Stromal cell of bone marrow (primary cell): ENCODE data around the gene THOC2.
A peak's percentile ranks its signal among the peaks of the same experiment; 100 is the strongest.
"Not testable (repeated sequence)": the region's sequence is repeated elsewhere in the genome, so short reads cannot be mapped to it uniquely, and the experiment has no call there.

Experiments used
- DNase-seq: peaks from one replicate; pipeline ENCODE4 v3.0.0-alpha.2; 2012; ENCODE audit warnings: low read depth

The THOC2 gene

GRCh38 chrX:123675154-123675553 lies 57.7 kb downstream of the THOC2 start:
- no peak for DNase-seq

DNA sequence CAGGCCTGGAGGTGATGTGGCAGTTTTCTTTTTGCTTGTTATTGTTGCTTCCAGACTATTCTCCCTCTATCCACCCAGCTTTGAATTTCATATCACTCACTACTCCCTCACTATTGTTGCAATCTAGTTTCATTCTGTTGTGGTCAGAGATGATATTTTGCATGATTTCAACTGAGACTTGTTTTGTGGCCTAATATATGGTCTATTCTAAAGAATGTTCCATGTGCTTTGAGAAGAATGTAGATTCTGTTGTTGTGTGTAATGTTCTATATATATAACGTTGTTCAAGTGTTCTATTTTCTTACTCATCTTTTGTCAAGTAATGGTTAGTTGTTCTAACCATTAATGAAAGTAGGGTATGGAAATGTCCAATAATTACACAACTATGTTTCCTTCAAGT lies 59.0 kb downstream of the THOC2 start:
- DNase-seq = no peak

DNA sequence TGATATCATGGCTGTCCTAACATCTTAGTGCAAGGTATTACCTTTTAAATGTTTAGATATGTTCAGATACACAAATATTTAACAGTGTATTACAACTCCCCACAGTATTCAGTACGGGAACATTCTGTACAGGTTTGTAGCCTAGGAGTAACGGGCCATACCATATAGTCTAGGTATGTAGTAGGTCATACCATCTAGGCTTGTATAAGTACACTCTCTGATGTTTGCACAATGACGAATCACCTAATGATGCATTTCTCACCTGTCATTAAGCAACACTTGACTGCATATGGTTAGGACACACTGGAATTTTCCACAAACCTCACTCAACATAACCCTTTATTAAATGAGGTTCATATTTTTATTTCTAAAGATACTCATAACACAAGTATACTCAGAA lies 67.7 kb downstream of the THOC2 start:
- DNase-seq = no peak

DNA sequence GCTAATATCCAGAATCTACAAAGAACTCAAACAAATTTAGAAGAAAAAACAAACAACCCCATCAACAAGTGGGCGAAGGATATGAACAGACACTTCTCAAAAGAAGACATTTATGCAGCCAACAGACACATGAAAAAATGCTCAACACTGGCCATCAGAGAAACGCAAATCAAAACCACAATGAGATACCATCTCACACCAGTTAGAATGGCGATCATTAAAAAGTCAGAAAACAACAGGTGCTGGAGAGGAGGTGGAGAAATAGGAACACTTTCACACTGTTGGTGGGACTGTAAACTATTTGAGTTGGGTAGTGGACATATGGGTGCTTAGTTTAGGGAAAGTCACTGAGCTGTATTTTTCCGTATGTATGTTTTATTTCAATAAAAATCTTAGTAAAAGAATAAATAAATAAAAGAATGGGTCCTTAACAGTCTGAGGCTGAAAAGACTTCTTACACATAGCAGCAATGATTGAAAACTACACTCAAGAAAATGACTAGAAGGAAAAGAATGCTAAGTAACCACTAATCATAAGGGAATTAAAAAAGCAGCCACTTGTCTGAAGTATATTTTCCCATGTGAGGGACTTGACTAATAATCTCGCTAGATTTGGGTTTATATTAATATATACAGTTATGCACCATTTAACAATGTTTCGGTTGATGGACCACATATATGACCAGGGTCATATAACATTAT lies 68.2 kb downstream of the THOC2 start:
- DNase-seq = peak; percentile 38

DNA sequence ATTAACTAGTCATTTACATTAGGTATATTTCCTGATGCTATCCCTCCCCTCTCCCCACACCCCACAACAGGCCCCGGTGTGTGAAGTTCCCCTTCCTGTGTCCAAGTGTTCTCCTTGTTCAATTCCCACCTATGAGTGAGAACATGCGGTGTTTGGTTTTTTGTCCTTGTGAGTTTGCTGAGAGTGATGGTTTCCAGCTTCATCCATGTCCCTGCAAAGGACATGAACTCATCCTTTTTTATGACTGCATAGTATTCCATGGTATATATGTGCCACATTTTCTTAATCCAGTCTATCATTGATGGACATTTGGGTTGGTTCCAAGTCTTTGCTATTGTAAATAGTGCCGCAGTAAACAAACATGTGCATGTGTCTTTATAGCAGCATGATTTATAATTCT lies 69.1 kb downstream of the THOC2 start:
- DNase-seq = not testable (repeated sequence)

GRCh38 chrX:123656507-123656906 lies 76.3 kb downstream of the THOC2 start:
- not testable (repeated sequence) for DNase-seq

- DNase-seq = not testable (repeated sequence)
Measured at GRCh38 chrX:123648811-123649181, 84.1 kb downstream of the THOC2 start.

- DNase-seq = peak; percentile 29
Measured at GRCh38 chrX:123648028-123648810, 84.6 kb downstream of the THOC2 start.

GRCh38 chrX:123647244-123647643 lies 85.6 kb downstream of the THOC2 start:
- no peak for DNase-seq

GRCh38 chrX:123629502-123629901 lies 103.3 kb downstream of the THOC2 start:
- no peak for DNase-seq

DNA sequence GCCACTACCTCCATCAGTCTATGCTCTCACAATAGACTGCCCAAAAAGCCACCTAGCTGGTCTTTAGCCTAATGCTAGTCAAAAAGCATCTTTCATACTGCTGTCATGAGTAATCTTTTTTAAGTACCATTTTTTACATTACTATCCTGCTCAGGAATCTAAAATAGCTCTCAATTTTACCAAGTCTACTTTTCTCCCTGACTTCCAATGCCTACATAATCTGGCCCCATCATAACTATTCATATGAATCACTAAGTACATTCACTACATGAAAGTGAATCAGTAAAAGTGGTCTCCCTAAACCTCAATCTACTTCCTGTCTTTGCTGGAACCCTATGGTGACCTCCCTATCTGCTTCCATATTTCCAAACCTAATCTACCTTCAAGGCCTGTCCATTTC lies 105.9 kb downstream of the THOC2 start:
- peak; percentile 11 for DNase-seq

GRCh38 chrX:123625952-123626351 lies 106.9 kb downstream of the THOC2 start:
- DNase-seq = no peak

GRCh38 chrX:123625477-123625876 lies 107.4 kb downstream of the THOC2 start:
- no peak for DNase-seq

- DNase-seq = no peak
Measured at GRCh38 chrX:123617007-123617406, 115.8 kb downstream of the THOC2 start.

DNA sequence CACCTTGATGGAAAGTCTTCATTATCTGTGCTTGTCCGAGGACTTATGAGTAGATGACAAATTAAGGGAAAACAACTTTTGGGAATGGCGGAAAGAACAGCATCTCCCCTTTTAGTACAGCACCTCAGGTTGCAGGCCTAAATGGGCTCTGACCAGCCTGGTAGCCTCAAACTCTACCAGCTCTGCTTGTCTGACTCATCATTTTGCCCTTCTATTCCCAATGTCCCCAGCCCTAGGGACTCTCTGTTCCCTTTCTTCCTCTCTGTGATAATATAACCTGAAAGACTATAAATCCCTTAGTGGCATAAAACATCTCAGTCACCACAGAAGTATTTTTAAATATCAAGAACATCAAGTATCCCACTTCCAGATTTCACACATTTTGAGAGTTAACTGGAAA lies 121.9 kb downstream of the THOC2 start:
- no peak for DNase-seq

GRCh38 chrX:123607806-123608205 lies 125.0 kb downstream of the THOC2 start:
- no peak for DNase-seq

GRCh38 chrX:123607270-123607669 lies 125.6 kb downstream of the THOC2 start:
- DNase-seq = no peak

GRCh38 chrX:123603491-123603890 lies 129.4 kb downstream of the THOC2 start:
- no peak for DNase-seq

DNA sequence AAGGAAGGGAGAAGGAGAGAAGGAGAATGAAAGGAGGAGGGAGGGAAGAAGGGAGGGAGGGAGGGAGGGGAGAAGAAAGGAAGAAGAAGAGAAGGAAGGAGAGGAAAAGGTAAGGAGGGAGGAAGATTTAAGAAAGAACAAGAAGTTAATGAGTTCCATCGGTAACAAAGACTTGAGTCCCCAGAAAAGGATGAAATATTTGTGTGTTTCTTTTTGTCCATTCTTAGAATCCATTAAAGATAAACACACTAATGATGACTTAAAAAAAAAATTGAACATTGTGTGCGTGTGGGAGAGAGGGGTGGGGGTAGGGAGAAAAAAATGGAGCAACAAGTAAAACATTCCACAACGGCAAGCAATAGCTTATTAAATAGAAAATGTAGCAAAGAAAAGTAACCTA lies 131.4 kb downstream of the THOC2 start:
- DNase-seq = no peak

DNA sequence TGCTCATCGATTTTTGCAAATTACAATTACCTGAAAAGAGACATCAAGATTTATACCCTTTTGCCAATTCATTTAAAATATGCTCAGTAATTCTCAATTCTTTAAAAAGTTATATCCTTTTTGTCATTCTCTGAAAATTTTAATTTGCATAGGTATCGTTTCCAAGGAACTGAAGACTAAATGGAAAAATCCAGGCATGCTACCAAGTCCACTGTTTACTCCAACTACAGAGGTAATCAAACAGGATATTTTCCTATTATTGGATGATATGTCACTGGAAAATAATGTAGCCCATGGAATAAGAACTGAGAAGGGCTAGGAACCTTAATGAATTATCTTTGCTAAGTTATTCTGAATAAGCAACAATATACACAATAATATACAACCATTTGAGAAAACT lies 132.7 kb downstream of the THOC2 start:
- no peak for DNase-seq

DNA sequence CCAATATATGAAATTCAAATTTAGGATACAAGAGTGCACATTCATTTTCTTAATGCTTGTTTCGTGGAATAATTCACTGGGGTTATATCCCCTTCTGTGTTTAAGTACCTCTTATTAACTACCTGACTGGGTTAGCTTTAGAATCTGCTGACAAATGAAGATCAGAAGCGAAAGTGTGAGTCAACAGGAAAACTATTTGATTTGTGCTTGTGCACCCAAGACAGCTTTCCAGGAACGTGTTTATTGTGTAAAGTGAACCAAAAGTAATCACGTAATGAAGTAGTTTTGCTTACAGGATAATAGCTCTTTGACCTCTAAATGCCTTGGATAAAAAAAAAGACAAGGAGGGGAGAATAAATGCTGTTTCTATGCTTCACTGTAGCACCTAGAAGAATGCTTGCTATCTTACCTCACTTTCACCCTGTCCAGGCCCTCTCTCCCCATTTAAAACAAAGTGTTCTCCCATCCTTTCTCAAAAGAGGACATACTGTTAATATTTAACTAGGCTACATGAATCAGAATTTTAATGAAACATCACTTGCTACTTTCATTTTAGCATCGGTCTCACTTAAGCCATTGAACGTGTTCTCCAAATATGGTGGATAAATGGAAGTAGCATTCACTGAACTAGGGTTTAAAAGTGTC lies 141.9 kb downstream of the THOC2 start:
- DNase-seq = no peak

GRCh38 chrX:123588723-123589122 lies 144.1 kb downstream of the THOC2 start:
- DNase-seq = no peak

DNA sequence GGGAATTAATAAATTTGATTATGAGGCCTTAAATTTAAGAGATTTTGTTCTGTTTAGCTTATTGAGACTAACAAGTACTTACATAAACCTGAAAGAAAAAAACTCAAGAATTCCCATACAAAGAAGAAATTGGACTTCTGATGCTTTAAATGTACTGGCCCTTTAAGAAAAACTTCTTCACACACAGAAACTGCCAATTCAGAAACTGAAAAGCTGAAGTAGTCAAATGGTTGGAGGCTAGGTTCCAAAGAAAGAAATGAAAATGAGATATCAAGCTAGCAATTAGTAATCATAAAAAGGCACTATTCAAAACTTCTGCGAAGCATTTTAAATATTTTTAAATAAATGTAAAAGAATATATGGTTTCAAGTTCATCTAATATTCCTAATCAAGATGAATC lies 151.3 kb downstream of the THOC2 start:
- no peak for DNase-seq
